ENCODE measurements around the gene C2orf92. TPM values are rescaled to one million over a fixed set of nuclear protein-coding genes. Genes with fewer than 3 reads are reported as not detected.

The C2orf92 gene
- total RNA-seq, 1 donor from 2014 or later: 11.5 TPM

- Mint-ChIP-seq H3K4me3 (no peak overlapping the region), H3K9me3 (no peaks in the 10 kb centered on the region), H3K27ac (no peak overlapping the region), H3K36me3 (no peaks in the 10 kb centered on the region), H3K4me1 (ENCODE audit: unreplicated experiment) (peaks cover 21% of the 10 kb centered on the region), H3K27me3 (no peaks in the 10 kb centered on the region)
- no peak for TF ChIP-seq CTCF (conservative IDR thresholded peaks at IDR 0.05)
- DNase-seq (ENCODE audit: extremely low spot score, unreplicated experiment): no peak
Observed at GRCh38 chr2:97724073-97724410, 54.5 kb downstream of the C2orf92 start.

- no peak for TF ChIP-seq CTCF (conservative IDR thresholded peaks at IDR 0.05)
- Mint-ChIP-seq H3K4me1 (ENCODE audit: unreplicated experiment) (peaks cover 21% of the 10 kb centered on the region), H3K9me3 (no peaks in the 10 kb centered on the region), H3K27me3 (no peaks in the 10 kb centered on the region), H3K36me3 (no peaks in the 10 kb centered on the region), H3K4me3 (no peak overlapping the region), H3K27ac (no peak overlapping the region)
- DNase-seq (ENCODE audit: extremely low spot score, unreplicated experiment): no peak
Observed at GRCh38 chr2:97724501-97724900, 55.0 kb downstream of the C2orf92 start.

- no peak overlapping the region for H3K27ac Mint-ChIP-seq
- no peak overlapping the region for H3K4me3 Mint-ChIP-seq
- no peaks in the 10 kb centered on the region for H3K9me3 Mint-ChIP-seq
- H3K4me1 Mint-ChIP-seq (ENCODE audit: unreplicated experiment): peaks cover 21% of the 10 kb centered on the region
- no peak for DNase-seq (ENCODE audit: extremely low spot score, unreplicated experiment)
- no peak for TF ChIP-seq CTCF (conservative IDR thresholded peaks at IDR 0.05)
- H3K36me3 Mint-ChIP-seq: no peaks in the 10 kb centered on the region
- H3K27me3 Mint-ChIP-seq: no peaks in the 10 kb centered on the region
Observed at GRCh38 chr2:97724946-97725688, 55.6 kb downstream of the C2orf92 start.

GRCh38 chr2:97726261-97727064 lies 57.0 kb downstream of the C2orf92 start:
- no peak for DNase-seq (ENCODE audit: extremely low spot score, unreplicated experiment)
- no peak for TF ChIP-seq CTCF (conservative IDR thresholded peaks at IDR 0.05)
- peak overlapping the region; percentile 41 for H3K27ac Mint-ChIP-seq
- no peaks in the 10 kb centered on the region for H3K27me3 Mint-ChIP-seq
- no peaks in the 10 kb centered on the region for H3K9me3 Mint-ChIP-seq
- no peaks in the 10 kb centered on the region for H3K36me3 Mint-ChIP-seq
- H3K4me1 Mint-ChIP-seq (ENCODE audit: unreplicated experiment): peaks cover 21% of the 10 kb centered on the region
- H3K4me3 Mint-ChIP-seq: no peak overlapping the region

- DNase-seq (ENCODE audit: extremely low spot score, unreplicated experiment): no peak
- H3K27me3 Mint-ChIP-seq: no peaks in the 10 kb centered on the region
- no peak overlapping the region for H3K4me3 Mint-ChIP-seq
- no peak overlapping the region for H3K27ac Mint-ChIP-seq
- no peak for TF ChIP-seq CTCF (conservative IDR thresholded peaks at IDR 0.05)
- no peaks in the 10 kb centered on the region for H3K9me3 Mint-ChIP-seq
- H3K36me3 Mint-ChIP-seq: no peaks in the 10 kb centered on the region
- H3K4me1 Mint-ChIP-seq (ENCODE audit: unreplicated experiment): peaks cover 21% of the 10 kb centered on the region
Observed at GRCh38 chr2:97727296-97727695, 57.8 kb downstream of the C2orf92 start.
